ENCODE results near the gene LRRC4.

Gene LRRC4

DNA sequence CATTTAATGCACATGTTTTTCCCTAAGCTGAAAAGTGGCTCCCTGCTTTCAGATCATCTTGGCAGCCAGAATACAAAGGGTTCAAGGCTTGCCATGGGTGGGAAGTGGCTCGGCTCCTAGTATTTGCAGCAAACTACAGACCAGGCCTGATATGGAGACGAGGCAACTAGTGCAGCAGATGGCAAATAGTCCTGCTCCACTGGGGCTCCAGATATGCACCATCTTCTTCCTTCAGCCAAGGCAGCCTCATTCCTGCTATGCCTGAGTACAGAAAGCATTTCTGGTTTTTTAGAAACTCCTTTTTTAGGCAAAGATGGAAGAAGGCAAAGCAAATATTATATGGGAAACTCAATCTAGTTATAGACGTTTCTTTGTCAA is 23.9 kb downstream of the LRRC4 start:
- no peak for TF ChIP-seq CTCF (IDR thresholded peaks at IDR 0.05; ENCODE audit: extremely low read depth, insufficient read depth, missing control alignments)
- in situ Hi-C loops (cut with MboI; ENCODE audit: low pct_unique_long_range_greater_than_20kb, low sequenced_read_pairs, unreplicated experiment), result no loop called here
- no peak for DNase-seq (ENCODE audit: low spot score)

DNA sequence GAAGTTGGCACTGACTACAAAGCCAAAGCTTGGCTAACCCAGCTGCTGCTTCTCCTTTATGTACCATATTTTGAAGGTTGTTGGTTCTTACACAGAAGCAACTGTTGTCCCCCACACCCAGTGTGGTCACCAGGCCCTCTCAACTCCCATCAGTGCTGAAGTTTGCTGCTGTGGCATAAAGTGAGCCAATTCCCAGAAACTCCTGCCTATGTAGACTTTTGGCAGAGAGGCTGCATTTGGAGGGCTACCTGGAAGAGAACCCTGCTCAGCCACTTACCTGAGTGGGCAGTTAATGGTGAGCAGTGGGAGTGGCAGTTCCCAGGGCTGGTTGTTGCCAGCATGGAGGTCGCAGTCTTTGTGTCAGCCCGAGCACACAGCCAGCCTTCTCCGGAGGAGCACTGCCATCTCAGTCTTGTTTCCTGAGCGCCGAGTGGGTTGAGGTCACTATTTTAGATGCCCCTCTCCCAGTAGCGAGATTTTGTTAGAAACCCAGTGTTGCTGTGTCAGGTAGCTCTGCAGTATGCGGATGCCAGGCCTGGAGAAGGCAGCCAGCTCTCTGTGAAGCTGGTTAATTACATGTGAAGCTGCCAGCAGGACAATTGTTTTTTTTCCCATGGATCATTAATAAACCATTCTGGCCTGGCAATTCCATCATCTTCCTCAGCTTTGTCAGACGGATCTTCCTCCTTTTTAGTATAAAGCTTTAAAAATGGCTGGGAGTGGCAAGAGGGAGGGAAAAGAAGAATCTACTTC is 24.5 kb downstream of the LRRC4 start:
- no peak for DNase-seq (ENCODE audit: low spot score)
- TF ChIP-seq CTCF (IDR thresholded peaks at IDR 0.05; ENCODE audit: extremely low read depth, insufficient read depth, missing control alignments), result no peak
- in situ Hi-C loops (cut with MboI; ENCODE audit: low pct_unique_long_range_greater_than_20kb, low sequenced_read_pairs, unreplicated experiment), result no loop called here

- no peak for TF ChIP-seq CTCF (IDR thresholded peaks at IDR 0.05; ENCODE audit: extremely low read depth, insufficient read depth, missing control alignments)
- in situ Hi-C loops (cut with MboI; ENCODE audit: low pct_unique_long_range_greater_than_20kb, low sequenced_read_pairs, unreplicated experiment), result no loop called here
- DNase-seq (ENCODE audit: low spot score), result no peak
These were observed 25.5 kb downstream of the LRRC4 start for GRCh38 chr7:128005759-128006159.

DNA sequence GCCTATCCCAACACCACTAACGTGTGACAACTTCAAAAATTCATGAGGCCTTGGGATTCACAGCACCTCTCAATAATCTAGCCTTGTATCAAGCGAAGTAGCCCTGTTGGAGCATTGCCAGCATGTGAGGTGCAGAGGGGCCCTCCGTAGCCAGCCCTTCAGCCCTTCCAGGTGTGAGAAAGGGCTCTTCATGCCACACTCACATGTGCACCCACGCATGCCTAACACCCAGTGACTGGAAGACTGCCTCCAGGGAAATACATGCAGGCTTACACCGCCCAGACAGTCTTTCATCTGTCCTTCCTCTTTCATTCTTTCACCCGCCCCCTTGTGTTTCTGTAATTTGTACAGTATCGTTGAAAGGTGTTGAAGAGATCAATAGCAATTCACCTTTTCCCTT is 26.1 kb downstream of the LRRC4 start:
- no peak for TF ChIP-seq CTCF (IDR thresholded peaks at IDR 0.05; ENCODE audit: extremely low read depth, insufficient read depth, missing control alignments)
- in situ Hi-C loops (cut with MboI; ENCODE audit: low pct_unique_long_range_greater_than_20kb, low sequenced_read_pairs, unreplicated experiment), result no loop called here
- DNase-seq (ENCODE audit: low spot score), result no peak

DNA sequence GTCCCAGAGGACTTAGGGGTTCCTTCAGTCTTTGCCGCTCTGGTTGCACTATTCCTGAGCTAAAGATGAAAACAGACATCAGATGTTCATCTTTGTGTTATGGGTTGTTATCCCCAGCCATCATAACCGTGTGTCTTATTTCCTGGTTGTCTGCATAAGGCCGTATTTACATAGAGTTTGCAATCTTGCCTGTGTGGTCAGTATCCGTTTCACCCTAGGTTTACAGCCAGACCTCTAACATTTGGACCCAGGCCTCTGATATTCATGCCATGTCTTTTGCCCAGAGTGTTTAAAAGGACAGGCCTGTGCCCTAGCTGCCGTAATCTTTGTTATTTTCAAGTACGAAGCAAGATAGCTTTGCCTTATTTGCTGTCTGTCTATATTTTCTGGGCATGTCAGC is 26.6 kb downstream of the LRRC4 start:
- no peak for DNase-seq (ENCODE audit: low spot score)
- no peak for TF ChIP-seq CTCF (IDR thresholded peaks at IDR 0.05; ENCODE audit: extremely low read depth, insufficient read depth, missing control alignments)
- in situ Hi-C loops (cut with MboI; ENCODE audit: low pct_unique_long_range_greater_than_20kb, low sequenced_read_pairs, unreplicated experiment), result no loop called here

DNA sequence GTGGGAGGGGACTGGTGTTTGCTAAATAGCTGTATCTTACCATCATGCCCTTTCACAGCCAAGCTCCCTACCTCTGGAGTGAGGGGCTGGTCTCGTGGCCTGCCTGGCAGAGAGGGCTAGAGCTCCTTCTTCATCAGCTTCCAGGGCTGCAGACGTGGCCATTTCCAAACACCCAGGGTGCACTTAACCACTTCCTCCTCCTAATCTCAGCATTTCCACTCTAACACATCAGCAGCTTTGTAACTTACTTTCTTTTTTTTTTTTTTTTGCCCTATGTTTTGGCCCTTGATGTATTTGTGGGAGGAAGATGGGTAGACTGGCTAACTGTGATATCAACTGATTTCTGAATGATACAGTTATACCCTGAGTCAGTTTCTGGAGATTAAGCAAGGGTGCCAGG is 27.4 kb downstream of the LRRC4 start:
- in situ Hi-C loops (cut with MboI; ENCODE audit: low pct_unique_long_range_greater_than_20kb, low sequenced_read_pairs, unreplicated experiment), result no loop called here
- no peak for TF ChIP-seq CTCF (IDR thresholded peaks at IDR 0.05; ENCODE audit: extremely low read depth, insufficient read depth, missing control alignments)
- DNase-seq (ENCODE audit: low spot score), result no peak

All from GM13977 (cell line).